Measurements from ENCODE around the gene B3GNT9.
"Not testable (repeated sequence)": the region's sequence is repeated elsewhere in the genome, so short reads cannot be mapped to it uniquely, and the experiment has no call there.

B3GNT9 gene

GRCh38 chr16:67155295-67156142 lies 4.7 kb upstream of the B3GNT9 start:
- no peak overlapping the region for H3K27ac ChIP-seq
- DNase-seq (ENCODE audit: low read depth, low spot score), result no peak

- no peak overlapping the region for H3K27ac ChIP-seq
- no peak for DNase-seq (ENCODE audit: low read depth, low spot score)
Measured at GRCh38 chr16:67154578-67155294, 3.9 kb upstream of the B3GNT9 start.

- DNase-seq (ENCODE audit: low read depth, low spot score), result no peak
- no peak overlapping the region for H3K27ac ChIP-seq
Measured at GRCh38 chr16:67151431-67152097, 766 bp upstream of the B3GNT9 start.

GRCh38 chr16:67150047-67150832 lies 558 bp downstream of the B3GNT9 start:
- DNase-seq (ENCODE audit: low read depth, low spot score), result no peak
- H3K27ac ChIP-seq, result peak overlapping the region; percentile 43

GRCh38 chr16:67149276-67150046 lies 1.3 kb downstream of the B3GNT9 start:
- no peak overlapping the region for H3K27ac ChIP-seq
- no peak for DNase-seq (ENCODE audit: low read depth, low spot score)

GRCh38 chr16:67148656-67149275 lies 2.0 kb downstream of the B3GNT9 start:
- H3K27ac ChIP-seq, result no peak overlapping the region

GRCh38 chr16:67148221-67148620 lies 2.6 kb downstream of the B3GNT9 start:
- no peak for DNase-seq (ENCODE audit: low read depth, low spot score)
- H3K27ac ChIP-seq, result peak overlapping the region; percentile 56

More at GRCh38 chr16:67148656-67149275, 2.0 kb downstream of the B3GNT9 start:
- DNase-seq (ENCODE audit: low read depth, low spot score), result no peak

- DNase-seq (ENCODE audit: low read depth, low spot score), result no peak
- peak overlapping the region; percentile 56 for H3K27ac ChIP-seq
Measured at GRCh38 chr16:67147437-67148140, 3.2 kb downstream of the B3GNT9 start.

- DNase-seq (ENCODE audit: low read depth, low spot score), result no peak
- H3K27ac ChIP-seq, result peak overlapping the region; percentile 56
Measured at GRCh38 chr16:67146523-67147357, 4.1 kb downstream of the B3GNT9 start.

GRCh38 chr16:67145746-67146145 lies 5.1 kb downstream of the B3GNT9 start:
- H3K27ac ChIP-seq, result no peak overlapping the region
- no peak for DNase-seq (ENCODE audit: low read depth, low spot score)

- H3K27ac ChIP-seq, result no peak overlapping the region
- no peak for DNase-seq (ENCODE audit: low read depth, low spot score)
Measured at GRCh38 chr16:67144943-67145342, 5.9 kb downstream of the B3GNT9 start.

GRCh38 chr16:67142342-67142741 lies 8.5 kb downstream of the B3GNT9 start:
- DNase-seq (ENCODE audit: low read depth, low spot score), result no peak
- no peak overlapping the region for H3K27ac ChIP-seq

- no peak overlapping the region for H3K27ac ChIP-seq
- DNase-seq (ENCODE audit: low read depth, low spot score), result no peak
Measured at GRCh38 chr16:67141391-67141790, 9.4 kb downstream of the B3GNT9 start.

GRCh38 chr16:67137605-67138004 lies 13.2 kb downstream of the B3GNT9 start:
- no peak for DNase-seq (ENCODE audit: low read depth, low spot score)
- no peak overlapping the region for H3K27ac ChIP-seq

- H3K27ac ChIP-seq, result no peak overlapping the region
- DNase-seq (ENCODE audit: low read depth, low spot score), result no peak
Measured at GRCh38 chr16:67129422-67129821, 21.4 kb downstream of the B3GNT9 start.

- DNase-seq (ENCODE audit: low read depth, low spot score), result no peak
- no peak overlapping the region for H3K27ac ChIP-seq
Measured at GRCh38 chr16:67128887-67129286, 21.9 kb downstream of the B3GNT9 start.

- H3K27ac ChIP-seq, result no peak overlapping the region
- no peak for DNase-seq (ENCODE audit: low read depth, low spot score)
Measured at GRCh38 chr16:67128417-67128816, 22.4 kb downstream of the B3GNT9 start.

- not testable (repeated sequence) for H3K27ac ChIP-seq; DNase-seq (ENCODE audit: low read depth, low spot score)
Measured at GRCh38 chr16:67122799-67123198, 28.0 kb downstream of the B3GNT9 start.

All from epithelial cell of prostate (primary cell).